SK-N-SH treated with all-trans-retinoic acid at 6 μM for 48 hours (cell line): ENCODE measurements around the gene FEM1A.

Experiments
- ATAC-seq: fragments of 200-7000 bp; cut with Tn5 transposase; 3 replicates; pipeline ENCODE4 v1.9.1; 2020; ENCODE audit warnings: mild to moderate bottlenecking, moderate library complexity
- ARNTL ChIP-seq: fragments of 450-650 bp; formaldehyde crosslinking; IDR thresholded peaks from 2 replicates; pipeline ENCODE4 v1.5.0; 2020; ENCODE audit warnings: low read depth, mild to moderate bottlenecking, moderate library complexity, borderline replicate concordance
- BACH2 ChIP-seq: fragments of 250-450 bp; sonication (Bioruptor Pico); IDR thresholded peaks from 2 replicates; pipeline ENCODE4 v1.9.0; 2021; ENCODE audit warnings: mild to moderate bottlenecking, borderline replicate concordance
- CREB5 ChIP-seq: fragments of 250-450 bp; sonication (Bioruptor Pico); IDR thresholded peaks from 2 replicates; pipeline ENCODE4 v1.5.1; 2020; ENCODE audit warnings: low read depth, mild to moderate bottlenecking, moderate library complexity
- CSDC2 ChIP-seq: fragments of 250-450 bp; sonication (Bioruptor Pico); IDR thresholded peaks from 2 replicates; pipeline ENCODE4 v1.5.0; 2020; ENCODE audit warnings: mild to moderate bottlenecking, moderate library complexity
- GLIS3 ChIP-seq: fragments of 250-450 bp; sonication (Bioruptor Pico); IDR thresholded peaks from 2 replicates; pipeline ENCODE4 v1.5.0; 2020; ENCODE audit warnings: mild to moderate bottlenecking, moderate library complexity
- ISL1 ChIP-seq: fragments of 250-450 bp; sonication (Bioruptor Pico); IDR thresholded peaks from 2 replicates; pipeline ENCODE4 v2.1.2; 2022; ENCODE audit warnings: mild to moderate bottlenecking, moderate library complexity
- OSR1 ChIP-seq: fragments of 250-450 bp; sonication (Bioruptor Pico); IDR thresholded peaks from 2 replicates; pipeline ENCODE4 v1.8.0; 2022; ENCODE audit warnings: moderate library complexity, mild to moderate bottlenecking, inconsistent platforms
- PATZ1 ChIP-seq: fragments of 250-450 bp; sonication (Bioruptor Pico); IDR thresholded peaks from 2 replicates; pipeline ENCODE4 v1.8.0; 2020; ENCODE audit warnings: mild to moderate bottlenecking, moderate library complexity, borderline replicate concordance
- POU6F1 ChIP-seq: fragments of 250-450 bp; sonication (Bioruptor Pico); IDR thresholded peaks from 2 replicates; pipeline ENCODE4 v1.8.0; 2021; ENCODE audit warnings: low read depth, mild to moderate bottlenecking, moderate library complexity, borderline replicate concordance
- PPARA ChIP-seq: fragments of 250-450 bp; sonication (Bioruptor Pico); IDR thresholded peaks from 2 replicates; pipeline ENCODE4 v1.5.0; 2020; ENCODE audit warnings: mild to moderate bottlenecking, borderline replicate concordance
- RARB ChIP-seq: fragments of 250-450 bp; sonication (Bioruptor Pico); IDR thresholded peaks from 2 replicates; pipeline ENCODE4 v1.8.0; 2021; ENCODE audit warnings: mild to moderate bottlenecking, moderate library complexity
- TCF4 ChIP-seq: fragments of 250-450 bp; sonication (Bioruptor Pico); IDR thresholded peaks from 2 replicates; pipeline ENCODE4 v1.8.0; 2021; ENCODE audit warnings: mild to moderate bottlenecking, moderate library complexity, borderline replicate concordance
- TOX ChIP-seq: fragments of 250-450 bp; sonication (Bioruptor Pico); IDR thresholded peaks from 2 replicates; pipeline ENCODE4 v1.8.0; 2021; ENCODE audit warnings: mild to moderate bottlenecking, moderate library complexity, borderline replicate concordance
- TSHZ2 ChIP-seq: fragments of 250-450 bp; sonication (Bioruptor Pico); IDR thresholded peaks from 2 replicates; pipeline ENCODE4 v1.5.0; 2020; ENCODE audit warnings: mild to moderate bottlenecking, moderate library complexity
- ZC3H10 ChIP-seq: fragments of 250-450 bp; sonication (Bioruptor Pico); IDR thresholded peaks from 2 replicates; pipeline ENCODE4 v1.5.1; 2021; ENCODE audit warnings: mild to moderate bottlenecking, moderate library complexity
- ZFP3 ChIP-seq: fragments of 250-450 bp; sonication (Bioruptor Pico); IDR thresholded peaks from 2 replicates; pipeline ENCODE4 v1.5.0; 2020; ENCODE audit warnings: mild to moderate bottlenecking, moderate library complexity
- ZFP30 ChIP-seq: fragments of 450-650 bp; formaldehyde crosslinking; IDR thresholded peaks from 2 replicates; pipeline ENCODE4 v1.5.0; 2022; ENCODE audit warnings: mild to moderate bottlenecking, moderate library complexity
- ZNF565 ChIP-seq: fragments of 450-650 bp; formaldehyde crosslinking; conservative IDR thresholded peaks from 2 replicates; pipeline ENCODE4 v1.5.0; 2020; ENCODE audit warnings: low read depth, mild to moderate bottlenecking, moderate library complexity
- ZNF70 ChIP-seq: fragments of 450-650 bp; formaldehyde crosslinking; IDR thresholded peaks from 2 replicates; pipeline ENCODE4 v1.5.0; 2020; ENCODE audit warnings: mild to moderate bottlenecking, moderate library complexity
- ZNF8 ChIP-seq: fragments of 450-650 bp; formaldehyde crosslinking; IDR thresholded peaks from 2 replicates; pipeline ENCODE4 v1.5.0; 2020; ENCODE audit warnings: mild to moderate bottlenecking, moderate library complexity

Gene FEM1A

GRCh38 chr19:4823577-4823976 is 32.0 kb downstream of the FEM1A start:
- TF ChIP-seq BACH2 (CRISPR knock-in tag) = no peak
- TF ChIP-seq TOX (CRISPR knock-in tag) = no peak
- no peak for TF ChIP-seq PATZ1 (CRISPR knock-in tag)
- TF ChIP-seq ZFP3 = no peak
- no peak for TF ChIP-seq ZNF8
- no peak for TF ChIP-seq ISL1 (CRISPR knock-in tag)
- TF ChIP-seq ARNTL (CRISPR knock-in tag) = no peak
- TF ChIP-seq ZC3H10 (CRISPR knock-in tag) = no peak
- TF ChIP-seq GLIS3 (CRISPR knock-in tag) = no peak
- no peak for TF ChIP-seq RARB (CRISPR knock-in tag)
- ATAC-seq = no peak

GRCh38 chr19:4829001-4829712 is 37.6 kb downstream of the FEM1A start:
- ATAC-seq = no peak
- TF ChIP-seq ZFP3 (no peak), ZC3H10 (CRISPR knock-in tag) (no peak), CSDC2 (CRISPR knock-in tag) (no peak), PPARA (CRISPR knock-in tag) (no peak), POU6F1 (CRISPR knock-in tag) (no peak), ZFP30 (CRISPR knock-in tag) (no peak)
- TF ChIP-seq, all 23 proteins: peak for 0

GRCh38 chr19:4830332-4830731 is 38.8 kb downstream of the FEM1A start:
- ATAC-seq = no peak
- TF ChIP-seq ARNTL (CRISPR knock-in tag) = no peak
- no peak for TF ChIP-seq TSHZ2 (CRISPR knock-in tag)
- TF ChIP-seq RARB (CRISPR knock-in tag) = no peak
- no peak for TF ChIP-seq ZNF565 (CRISPR knock-in tag)
- no peak for TF ChIP-seq ZC3H10 (CRISPR knock-in tag)
- no peak for TF ChIP-seq GLIS3 (CRISPR knock-in tag)
- no peak for TF ChIP-seq CSDC2 (CRISPR knock-in tag)
- no peak for TF ChIP-seq ZNF8
- no peak for TF ChIP-seq TCF4 (CRISPR knock-in tag)
- TF ChIP-seq OSR1 (CRISPR knock-in tag) = no peak
- TF ChIP-seq PPARA (CRISPR knock-in tag) = no peak
- no peak for TF ChIP-seq BACH2 (CRISPR knock-in tag)
- no peak for TF ChIP-seq ZFP30 (CRISPR knock-in tag)
- TF ChIP-seq ISL1 (CRISPR knock-in tag) = no peak
- no peak for TF ChIP-seq ZNF70 (CRISPR knock-in tag)
- TF ChIP-seq CREB5 = no peak
- no peak for TF ChIP-seq POU6F1 (CRISPR knock-in tag)
- no peak for TF ChIP-seq PATZ1 (CRISPR knock-in tag)
- TF ChIP-seq, all 23 proteins: peak for 0
